ENCODE measurements around the gene TBCE. TPM values are rescaled to one million over a fixed set of nuclear protein-coding genes. Genes with fewer than 3 reads are reported as not detected.
"Not testable (repeated sequence)": the region's sequence is repeated elsewhere in the genome, so short reads cannot be mapped to it uniquely, and the experiment has no call there.

TBCE gene
- total and polyA plus RNA-seq, 2 donors (not counting 1 experiment from before 2014, with no cell fraction given) = 15.2 to 22.1 TPM

- Histone ChIP-seq H2AFZ (ENCODE audit: insufficient read depth, low read depth, low read length, poor library complexity, severe bottlenecking) (no peak overlapping the region), H4K20me1 (ENCODE audit: control insufficient read depth, insufficient read depth, low read length, poor library complexity, severe bottlenecking) (no peaks in the 10 kb centered on the region), H3K36me3 (replicated peaks in 1 of 2; ENCODE audit: control extremely low read depth in 1 of 2, control insufficient read depth in 1 of 2, extremely low read depth in 1 of 2, insufficient read depth in 2 of 2, low read length in 1 of 2) (peaks cover 0 to 4% of the 10 kb centered on the region in 2 experiments), H3K4me2 (replicated peaks; ENCODE audit: low read depth, low read length, poor library complexity, severe bottlenecking) (no peak overlapping the region), H3K27me3 (replicated peaks in 1 of 4; ENCODE audit: control extremely low read depth in 1 of 4, control insufficient read depth in 3 of 4, insufficient read depth in 4 of 4, low read length in 3 of 4) (no peaks in the 10 kb centered on the region), H3K27ac (ENCODE audit: low read length in 2 of 2) (no peak overlapping the region), H3K4me1 (ENCODE audit: control insufficient read depth in 2 of 2, insufficient read depth in 2 of 2, low read length in 2 of 2) (no peaks in the 10 kb centered on the region), H3K9ac (ENCODE audit: low read length) (no peak overlapping the region), H3K79me2 (ENCODE audit: control insufficient read depth, insufficient read depth, low read length) (no peaks in the 10 kb centered on the region), H3K9me3 (ENCODE audit: control extremely low read depth in 1 of 3, control insufficient read depth in 2 of 3, insufficient read depth in 1 of 3, low read length in 2 of 3) (peaks cover 0 to 4% (median 0%) of the 10 kb centered on the region in 3 donors), H3K4me3 (ENCODE audit: control extremely low read depth in 1 of 5, extremely low read depth in 1 of 5, insufficient read depth in 1 of 5, low read depth in 2 of 5, low read length in 4 of 5) (no peak overlapping the region)
- Mint-ChIP-seq H3K4me3 (no peak overlapping the region), H3K27ac (no peak overlapping the region), H3K4me1 (no peaks in the 10 kb centered on the region), H3K27me3 (no peaks in the 10 kb centered on the region), H3K9me3 (ENCODE audit: insufficient read depth) (no peaks in the 10 kb centered on the region)
- WGBS (ENCODE audit: insufficient coverage) = no CpG with 5 or more reads among the region's 4 CpGs
- intact Hi-C loops (cut with micrococcal nuclease) = no loop called here
- CTCF ChIA-PET = no interaction called here
- ATAC-seq (ENCODE audit: low read depth) (no peak), DNase-seq (no peak)
- no peak for TF ChIP-seq EZH2 (IDR thresholded peaks at IDR 0.05; ENCODE audit: borderline replicate concordance, insufficient read depth, low read depth, low read length, poor library complexity, severe bottlenecking)
- TF ChIP-seq, protein P1, sequence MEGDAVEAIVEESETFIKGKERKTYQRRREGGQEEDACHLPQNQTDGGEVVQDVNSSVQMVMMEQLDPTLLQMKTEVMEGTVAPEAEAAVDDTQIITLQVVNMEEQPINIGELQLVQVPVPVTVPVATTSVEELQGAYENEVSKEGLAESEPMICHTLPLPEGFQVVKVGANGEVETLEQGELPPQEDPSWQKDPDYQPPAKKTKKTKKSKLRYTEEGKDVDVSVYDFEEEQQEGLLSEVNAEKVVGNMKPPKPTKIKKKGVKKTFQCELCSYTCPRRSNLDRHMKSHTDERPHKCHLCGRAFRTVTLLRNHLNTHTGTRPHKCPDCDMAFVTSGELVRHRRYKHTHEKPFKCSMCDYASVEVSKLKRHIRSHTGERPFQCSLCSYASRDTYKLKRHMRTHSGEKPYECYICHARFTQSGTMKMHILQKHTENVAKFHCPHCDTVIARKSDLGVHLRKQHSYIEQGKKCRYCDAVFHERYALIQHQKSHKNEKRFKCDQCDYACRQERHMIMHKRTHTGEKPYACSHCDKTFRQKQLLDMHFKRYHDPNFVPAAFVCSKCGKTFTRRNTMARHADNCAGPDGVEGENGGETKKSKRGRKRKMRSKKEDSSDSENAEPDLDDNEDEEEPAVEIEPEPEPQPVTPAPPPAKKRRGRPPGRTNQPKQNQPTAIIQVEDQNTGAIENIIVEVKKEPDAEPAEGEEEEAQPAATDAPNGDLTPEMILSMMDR (IDR thresholded peaks at IDR 0.05) = no peak
- POLR2A ChIA-PET = no interaction called here
Measured at GRCh38 chr1:235468970-235469369, 101.7 kb downstream of the TBCE start.

GRCh38 chr1:235469897-235470296 is 102.7 kb downstream of the TBCE start:
- H2AFZ ChIP-seq (ENCODE audit: insufficient read depth, low read depth, low read length, poor library complexity, severe bottlenecking); H3K4me2 ChIP-seq (replicated peaks; ENCODE audit: low read depth, low read length, poor library complexity, severe bottlenecking); CTCF ChIA-PET; intact Hi-C loops (cut with micrococcal nuclease); POLR2A ChIA-PET; H3K9me3 Mint-ChIP-seq (ENCODE audit: insufficient read depth); ATAC-seq (ENCODE audit: low read depth); H3K36me3 ChIP-seq (replicated peaks in 1 of 2; ENCODE audit: control extremely low read depth in 1 of 2, control insufficient read depth in 1 of 2, extremely low read depth in 1 of 2, insufficient read depth in 2 of 2, low read length in 1 of 2); H3K4me1 Mint-ChIP-seq; H3K9ac ChIP-seq (ENCODE audit: low read length); H3K4me1 ChIP-seq (ENCODE audit: control insufficient read depth in 2 of 2, insufficient read depth in 2 of 2, low read length in 2 of 2); DNase-seq; H3K27me3 Mint-ChIP-seq; H3K79me2 ChIP-seq (ENCODE audit: control insufficient read depth, insufficient read depth, low read length); H3K27me3 ChIP-seq (replicated peaks in 1 of 4; ENCODE audit: control extremely low read depth in 1 of 4, control insufficient read depth in 3 of 4, insufficient read depth in 4 of 4, low read length in 3 of 4); H3K9me3 ChIP-seq (ENCODE audit: control extremely low read depth in 1 of 3, control insufficient read depth in 2 of 3, insufficient read depth in 1 of 3, low read length in 2 of 3); H3K27ac Mint-ChIP-seq; H3K27ac ChIP-seq (ENCODE audit: low read length in 2 of 2); H3K4me3 Mint-ChIP-seq; H3K4me3 ChIP-seq (ENCODE audit: control extremely low read depth in 1 of 5, extremely low read depth in 1 of 5, insufficient read depth in 1 of 5, low read depth in 2 of 5, low read length in 4 of 5); H4K20me1 ChIP-seq (ENCODE audit: control insufficient read depth, insufficient read depth, low read length, poor library complexity, severe bottlenecking): not testable (repeated sequence)
- no CpG with 5 or more reads among the region's 2 CpGs for WGBS (ENCODE audit: insufficient coverage)

All from B cell (primary cell).